GM18499 (cell line): ENCODE results near the gene SBK2.
"Not testable (repeated sequence)": the region's sequence is repeated elsewhere in the genome, so short reads cannot be mapped to it uniquely, and the experiment has no call there.

ENCODE experiments used
- ATAC-seq: cut with Tn5 transposase; IDR thresholded peaks from one replicate; pipeline ENCODE4 v1.9.1; 2021; ENCODE audit warnings: moderate number of reproducible peaks; ENCODE audit not compliant: insufficient read depth, unreplicated experiment

The SBK2 gene

DNA sequence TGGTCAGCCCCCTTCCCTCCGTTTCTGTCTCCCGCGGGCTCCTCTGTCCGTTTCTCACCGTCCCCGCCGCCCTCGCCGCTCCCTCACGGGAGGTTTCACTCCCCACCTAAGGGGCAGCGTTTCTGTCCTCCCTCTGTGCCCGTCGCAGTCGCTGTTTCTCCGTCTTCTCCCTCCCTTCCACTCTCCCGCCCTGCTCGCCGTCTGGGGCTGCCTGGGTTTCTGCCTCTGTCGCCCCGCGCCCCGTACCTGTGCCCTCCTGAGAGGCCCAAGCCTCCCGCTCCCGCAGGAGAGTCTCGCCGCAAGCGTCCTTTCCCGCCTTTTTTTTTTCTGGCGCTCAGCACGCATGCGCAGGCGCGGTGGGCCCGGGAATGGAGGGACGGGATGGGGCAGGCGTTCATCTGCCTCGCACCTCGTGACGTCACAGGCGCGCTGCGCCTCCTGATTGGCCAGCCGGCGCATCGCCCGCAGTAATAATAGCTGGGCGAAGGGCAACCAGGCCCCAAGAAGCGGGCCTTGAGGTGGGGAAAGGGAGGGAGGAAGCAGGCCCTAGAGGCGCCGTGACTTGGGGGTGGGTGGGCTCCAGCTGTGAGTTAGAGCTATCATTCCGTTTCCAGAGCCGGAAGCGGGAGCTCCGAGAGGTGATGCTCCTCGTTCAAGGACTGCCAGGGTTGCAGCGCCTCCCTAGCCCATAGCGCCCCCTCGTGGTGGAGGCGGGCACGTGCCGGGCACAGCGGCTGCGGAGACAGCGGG is 33.3 kb downstream of the SBK2 start:
- ATAC-seq, result no peak

DNA sequence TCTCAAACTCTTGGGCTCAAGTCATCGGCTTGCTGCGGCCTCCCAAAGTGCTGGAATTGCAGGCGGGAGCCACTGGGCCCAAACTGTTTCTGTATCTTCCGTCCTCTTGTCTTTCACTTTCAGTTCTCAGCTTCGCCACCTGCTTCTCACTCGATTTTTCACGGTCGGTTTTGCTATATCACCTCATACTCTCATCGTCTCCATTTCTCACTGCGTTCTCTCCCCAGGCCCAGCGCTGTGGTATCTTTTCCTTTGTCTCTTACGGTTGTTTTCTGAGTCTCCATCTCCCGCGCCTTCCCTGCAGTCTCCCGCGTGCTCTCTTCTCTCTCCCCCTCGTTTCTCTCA is 33.8 kb downstream of the SBK2 start:
- ATAC-seq, result no peak

DNA sequence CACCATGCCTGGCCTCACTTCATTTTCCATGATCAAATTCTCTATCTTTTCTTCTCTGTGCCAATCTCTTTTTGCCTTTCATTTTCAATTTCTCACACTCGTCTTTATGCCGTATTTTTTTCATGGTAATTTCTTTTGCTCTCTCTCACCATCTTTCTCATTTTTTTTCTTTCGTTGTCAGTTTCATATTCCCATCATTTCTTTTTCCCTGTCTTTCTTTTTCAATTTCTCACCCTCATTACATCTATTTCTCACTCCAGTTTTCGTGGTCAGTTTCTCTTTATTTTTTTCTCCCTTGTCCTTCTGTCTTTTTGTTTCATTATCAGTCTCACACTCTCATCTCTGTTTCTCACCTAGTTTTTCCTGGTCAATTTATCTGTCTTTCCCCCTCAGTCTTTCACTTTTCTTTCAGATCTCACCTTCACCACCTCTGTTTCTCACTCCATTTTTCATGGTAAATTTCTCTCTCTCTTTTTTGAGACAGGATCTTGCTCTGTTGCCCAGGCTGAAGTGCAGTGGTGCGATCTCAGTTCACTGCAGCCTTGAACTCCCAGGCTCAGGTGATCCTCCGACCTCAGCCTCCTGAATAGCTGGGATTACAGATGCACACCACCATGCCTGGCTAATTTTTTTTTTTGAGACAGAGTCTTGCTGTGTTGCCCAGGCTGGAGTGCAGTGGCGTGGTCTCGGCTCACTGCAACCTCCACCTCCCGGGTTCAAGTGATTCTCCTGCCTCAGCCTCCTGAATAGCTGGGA is 34.6 kb downstream of the SBK2 start:
- no peak for ATAC-seq

DNA sequence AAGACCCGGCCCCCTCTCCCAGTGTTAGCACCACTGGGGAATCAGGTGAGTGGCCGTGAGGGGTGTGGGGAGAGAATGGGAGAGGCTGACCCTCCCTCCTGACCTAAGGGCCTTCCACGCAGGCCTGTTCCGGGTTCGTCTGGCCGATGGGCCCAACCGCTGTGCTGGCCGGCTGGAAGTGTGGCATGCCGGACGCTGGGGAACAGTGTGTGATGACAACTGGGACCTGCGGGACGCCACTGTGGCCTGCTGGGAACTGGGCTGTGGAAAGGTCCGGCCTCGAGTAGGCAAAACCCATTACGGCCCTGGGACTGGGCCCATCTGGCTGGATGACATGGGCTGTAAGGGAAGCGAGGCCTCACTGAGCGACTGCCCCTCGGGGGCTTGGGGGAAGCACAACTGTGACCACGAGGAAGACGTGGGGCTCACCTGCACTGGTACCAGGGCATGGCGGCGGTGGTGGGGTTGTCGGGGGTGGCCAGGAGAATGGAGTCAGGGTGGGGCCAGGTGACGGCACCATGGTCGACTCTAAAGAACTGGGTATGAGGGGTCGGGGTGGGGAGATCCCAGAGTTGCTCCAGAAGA is 36.5 kb downstream of the SBK2 start:
- no peak for ATAC-seq

DNA sequence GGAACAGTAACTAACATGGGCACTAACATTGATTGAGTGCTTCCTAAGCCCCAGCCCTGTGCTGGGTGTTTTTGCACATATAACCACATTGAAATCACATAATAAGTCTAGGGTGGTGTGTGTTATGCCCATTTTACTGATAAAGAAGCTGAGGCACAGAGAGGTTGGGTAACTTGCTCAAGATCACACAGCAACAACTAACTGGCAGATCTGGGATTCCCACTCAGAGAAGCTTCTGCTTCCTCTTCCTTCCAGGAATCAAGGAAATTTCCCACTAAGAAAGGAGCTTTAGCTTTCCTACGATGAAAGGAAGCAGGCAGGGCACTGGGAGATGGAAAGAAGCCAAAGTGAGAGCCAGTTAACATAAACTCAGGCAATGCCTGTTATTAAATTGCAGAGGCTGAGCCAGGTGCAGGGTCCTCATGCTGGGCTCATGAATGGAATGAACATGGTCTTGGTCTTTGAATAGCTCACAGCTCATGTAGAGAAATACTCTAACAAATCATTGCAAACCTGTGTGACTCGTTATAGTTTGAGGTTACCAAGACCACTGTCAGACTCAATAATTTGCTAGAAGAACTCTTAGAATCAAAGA is 38.6 kb downstream of the SBK2 start:
- no peak for ATAC-seq

DNA sequence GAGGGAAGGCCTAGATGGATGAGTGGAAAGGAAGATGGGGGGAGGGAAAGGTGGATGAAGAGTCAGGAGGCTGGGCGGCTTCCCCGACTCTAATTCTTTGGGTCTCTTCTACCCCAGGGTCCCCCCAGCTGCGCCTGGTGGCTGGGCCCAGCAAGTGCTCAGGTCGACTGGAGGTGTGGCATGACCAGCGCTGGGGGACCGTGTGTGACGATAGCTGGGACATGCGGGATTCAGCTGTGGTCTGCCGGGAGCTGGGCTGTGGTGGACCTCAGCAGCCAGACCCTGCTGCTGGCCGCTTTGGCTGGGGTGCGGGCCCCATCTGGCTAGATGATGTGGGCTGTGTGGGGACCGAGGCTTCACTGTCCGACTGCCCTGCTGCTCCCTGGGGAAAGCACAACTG is 39.2 kb downstream of the SBK2 start:
- no peak for ATAC-seq

DNA sequence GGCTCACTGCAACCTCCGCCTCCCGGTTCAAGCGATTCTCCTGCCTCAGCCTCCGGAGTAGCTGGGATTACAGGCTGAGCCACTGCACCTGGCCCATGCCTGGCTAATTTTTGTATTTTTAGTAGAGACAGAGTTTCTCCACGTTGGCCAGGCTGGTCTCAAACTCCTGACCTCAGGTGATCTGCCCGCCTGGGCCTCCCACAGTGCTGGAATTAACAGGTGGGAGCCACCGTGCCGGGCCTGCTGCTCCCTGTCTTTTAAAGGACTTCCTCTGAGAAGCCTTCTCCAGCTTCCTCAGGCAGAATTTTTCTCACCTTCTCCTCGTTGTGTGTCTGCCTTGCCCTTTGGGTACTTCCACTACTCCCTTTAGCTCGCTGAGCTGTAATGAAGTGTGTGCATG is 40.1 kb downstream of the SBK2 start:
- not testable (repeated sequence) for ATAC-seq

DNA sequence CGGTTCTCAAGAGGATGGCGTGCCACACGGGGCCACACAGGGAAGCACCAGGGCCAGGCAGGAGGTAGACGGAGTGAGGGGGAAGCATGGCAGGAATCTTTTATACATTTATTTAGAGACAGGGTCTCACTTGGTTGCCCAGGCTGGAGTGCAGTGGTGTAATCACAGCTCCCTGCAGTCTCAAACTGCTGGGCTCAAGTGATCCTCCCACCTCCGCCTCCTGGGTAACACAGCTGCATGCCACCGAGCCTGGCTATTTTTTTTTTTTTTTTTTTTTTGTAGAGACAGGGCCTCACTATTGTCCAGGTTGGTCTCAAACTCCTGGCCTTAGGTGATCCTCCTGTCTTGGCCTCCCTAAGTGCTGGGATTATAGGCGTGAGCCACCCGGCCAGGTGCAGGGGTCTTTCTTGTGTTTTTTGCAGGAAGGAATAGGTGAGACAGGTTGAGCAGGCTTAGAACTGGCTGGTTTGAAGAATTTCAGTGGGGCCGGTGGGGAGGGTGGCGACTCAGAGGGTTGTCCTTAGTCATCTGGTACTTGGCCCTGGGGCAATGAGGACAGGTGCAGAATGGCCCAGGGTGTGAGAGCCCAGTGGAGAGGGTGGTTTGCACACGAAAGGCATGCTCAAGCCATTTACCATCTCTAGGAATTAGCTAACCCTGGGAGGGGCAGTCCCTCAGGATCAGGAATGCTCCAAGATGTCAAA is 41.1 kb downstream of the SBK2 start:
- ATAC-seq, result no peak

DNA sequence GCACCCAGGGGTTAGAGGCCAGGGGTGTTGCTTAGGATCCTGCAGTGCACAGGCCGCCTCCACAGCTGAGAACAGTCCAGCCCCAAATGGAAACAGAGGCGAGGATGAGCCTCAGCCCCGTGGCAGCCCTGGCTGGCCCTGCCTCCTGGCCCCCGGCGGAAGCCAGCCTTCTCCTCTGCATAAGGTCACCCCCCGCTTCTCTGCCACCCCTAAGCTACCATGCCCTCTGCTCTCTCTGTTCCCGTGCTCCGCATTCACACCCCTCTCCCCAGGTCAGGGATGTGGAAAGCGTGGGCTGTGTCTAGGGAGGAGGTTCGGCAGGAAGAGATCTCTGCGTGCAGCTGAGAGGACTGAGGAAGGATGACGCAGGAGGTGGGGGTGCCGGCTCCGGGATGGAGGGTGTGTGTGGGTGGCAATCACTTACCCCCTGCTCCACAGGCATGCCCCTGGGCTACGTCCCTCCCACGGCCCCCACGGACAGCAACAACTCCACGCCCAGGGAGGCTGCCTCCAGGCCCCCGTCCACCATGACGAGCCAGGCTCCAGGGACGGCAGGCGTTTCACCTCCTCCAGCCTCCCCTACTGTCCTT is 42.7 kb downstream of the SBK2 start:
- ATAC-seq, result no peak

DNA sequence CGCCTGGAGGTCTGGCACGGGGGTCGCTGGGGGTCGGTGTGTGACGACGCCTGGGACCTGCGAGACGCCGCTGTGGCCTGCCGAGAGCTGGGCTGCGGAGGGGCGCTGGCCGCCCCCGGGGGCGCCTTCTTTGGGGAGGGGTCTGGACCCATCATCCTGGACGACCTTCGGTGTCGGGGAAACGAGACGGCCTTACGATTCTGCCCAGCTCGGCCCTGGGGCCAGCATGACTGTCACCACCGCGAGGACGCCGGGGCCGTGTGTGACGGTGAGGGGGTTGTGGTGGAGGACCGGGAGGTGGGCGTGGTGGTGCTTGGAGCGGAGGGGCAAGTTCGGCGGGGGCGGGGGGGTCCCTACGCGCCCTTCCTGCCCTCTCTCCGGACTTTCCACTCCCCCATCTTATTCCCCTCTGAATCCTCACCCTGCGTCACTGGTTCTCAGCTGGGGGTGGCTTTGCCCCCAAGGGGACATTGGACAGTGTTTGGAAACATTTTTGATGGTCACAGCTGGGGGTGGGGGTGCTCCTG is 43.2 kb downstream of the SBK2 start:
- no peak for ATAC-seq

DNA sequence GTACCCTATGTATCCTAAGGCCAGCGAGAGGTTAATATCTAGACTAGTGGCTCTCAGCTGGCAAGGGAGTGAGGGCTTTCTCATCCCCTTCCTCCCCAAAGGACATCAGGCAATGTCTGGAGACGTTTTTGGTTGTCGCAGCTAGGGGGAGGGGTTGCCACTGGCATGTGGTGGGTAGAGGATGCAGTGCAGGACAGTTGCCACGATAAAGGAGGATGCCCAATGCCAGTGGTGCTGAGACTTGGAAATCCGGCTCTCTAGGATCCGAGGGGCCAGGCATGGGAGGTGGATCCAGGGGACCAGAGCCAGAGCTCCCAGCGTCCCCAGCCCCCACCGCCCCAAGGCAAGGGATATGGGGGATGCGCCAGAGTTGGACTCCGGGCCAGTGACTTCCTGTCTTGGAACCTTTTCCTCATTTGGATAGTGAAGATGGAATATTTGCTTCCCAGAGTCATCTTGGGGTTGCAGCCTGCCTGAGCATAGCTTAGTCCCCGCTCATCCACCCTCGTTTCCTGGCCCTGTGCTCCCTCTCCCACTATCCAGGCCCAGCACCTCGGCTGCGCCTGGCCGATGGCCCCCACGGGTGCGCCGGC is 43.8 kb downstream of the SBK2 start:
- no peak for ATAC-seq

DNA sequence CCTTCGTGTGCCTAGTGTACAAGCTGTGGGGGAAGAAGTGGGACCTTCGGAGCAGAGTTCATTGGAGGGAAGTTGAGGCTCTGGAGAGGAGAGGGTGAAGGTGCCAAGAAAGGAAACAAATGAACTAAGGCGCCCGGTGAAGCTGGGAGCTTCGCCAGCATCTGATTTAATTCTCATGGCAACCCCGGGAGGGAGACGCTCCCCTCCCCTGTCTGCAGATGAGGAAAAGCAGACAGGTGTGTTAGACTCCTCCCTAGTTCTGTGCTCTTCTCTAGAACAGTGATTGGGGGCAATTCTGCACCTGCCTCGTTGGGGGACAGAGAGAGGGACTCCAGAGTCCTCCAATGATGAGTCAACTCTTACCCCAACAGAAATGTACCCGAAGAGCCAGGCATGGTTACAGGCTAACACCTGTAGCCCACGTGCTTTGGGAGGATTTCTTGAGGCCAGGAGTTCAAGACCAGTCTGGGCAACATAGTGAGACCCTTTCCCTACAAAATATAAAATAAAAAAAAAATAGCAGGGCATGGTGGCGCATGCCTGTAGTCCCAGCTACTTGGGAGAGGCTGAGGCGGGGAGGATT is 44.5 kb downstream of the SBK2 start:
- ATAC-seq, result no peak

DNA sequence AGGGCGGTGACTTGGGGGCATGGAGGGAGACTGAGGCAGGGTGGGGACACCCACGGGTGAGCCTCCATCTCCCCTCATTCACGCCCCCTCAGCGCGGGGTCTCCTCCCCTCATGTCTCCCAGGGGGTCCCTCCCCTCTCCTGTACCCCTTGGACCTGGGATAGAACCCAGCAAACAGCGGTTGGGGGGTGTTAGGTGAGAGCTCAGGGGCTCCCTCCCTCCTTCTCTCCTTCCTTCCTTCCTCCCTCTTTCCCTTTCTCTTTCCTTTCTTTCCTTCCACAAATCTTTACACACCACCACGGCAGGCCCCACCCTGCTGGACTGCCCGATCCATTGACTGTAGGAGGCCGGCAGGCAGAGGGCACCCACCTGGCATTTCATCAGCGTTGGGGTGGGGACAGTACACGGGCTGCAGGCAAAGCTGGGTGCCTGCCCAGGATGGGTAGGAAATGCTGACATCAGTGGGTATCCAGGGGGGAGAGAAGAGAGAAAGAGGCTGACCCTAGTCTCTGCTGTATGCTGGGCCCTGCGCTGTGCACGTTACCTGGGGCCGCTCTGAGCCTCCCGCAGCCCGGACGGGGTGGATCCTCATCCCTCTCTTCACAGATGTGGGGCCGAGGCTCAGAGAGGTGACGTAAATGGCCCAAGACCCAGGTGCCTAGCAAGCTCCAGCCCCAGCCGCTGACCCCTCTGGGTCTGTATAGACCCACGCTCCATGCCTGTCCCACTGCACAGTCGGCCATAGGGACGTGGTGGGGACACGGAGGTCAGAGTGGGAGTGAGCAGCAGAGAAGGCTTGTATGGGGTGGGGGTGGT is 45.2 kb downstream of the SBK2 start:
- ATAC-seq, result no peak

DNA sequence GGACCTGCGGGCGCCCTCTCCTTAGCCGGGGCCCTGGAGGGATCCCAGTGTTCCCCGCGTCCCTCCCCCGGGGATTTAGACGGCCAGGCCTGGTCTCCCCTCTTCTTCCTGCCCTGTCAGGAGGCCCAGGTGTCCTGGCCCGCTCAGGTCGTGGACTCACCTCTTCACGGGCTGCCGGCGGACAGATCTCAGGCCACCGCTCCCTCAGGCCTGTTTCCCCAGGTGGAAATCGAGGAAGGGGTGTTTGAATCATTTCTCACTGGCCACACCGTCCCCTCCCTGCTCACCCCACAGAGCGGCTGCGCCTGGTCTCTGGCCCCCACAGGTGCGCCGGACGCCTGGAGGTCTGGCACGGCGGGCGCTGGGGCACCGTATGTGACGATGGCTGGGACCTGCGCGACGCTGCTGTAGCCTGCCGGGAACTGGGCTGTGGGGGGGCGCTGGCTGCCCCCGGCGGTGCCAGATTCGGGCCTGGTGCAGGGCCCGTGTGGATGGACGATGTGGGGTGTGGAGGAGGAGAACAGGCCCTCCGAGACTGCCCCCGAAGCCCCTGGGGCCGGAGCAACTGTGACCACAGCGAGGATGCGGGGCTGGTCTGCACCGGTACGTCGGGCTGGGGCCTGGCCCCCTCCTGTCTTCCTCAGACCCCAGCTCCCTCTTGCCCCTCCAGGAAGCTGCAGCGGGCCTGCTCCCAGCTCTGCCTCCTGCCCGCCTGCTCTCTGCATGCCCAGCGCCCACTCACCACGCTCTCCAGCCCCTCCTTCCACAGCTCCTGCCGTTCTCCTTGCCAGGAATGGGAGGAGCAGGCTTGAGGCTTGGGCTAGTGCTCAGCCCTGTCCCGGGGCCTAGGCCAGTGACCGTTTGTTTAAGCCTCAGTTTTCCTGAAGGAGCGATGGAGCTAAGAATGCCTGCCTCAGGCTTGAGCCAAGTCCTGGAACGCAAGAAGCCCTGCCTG is 46.2 kb downstream of the SBK2 start:
- no peak for ATAC-seq

DNA sequence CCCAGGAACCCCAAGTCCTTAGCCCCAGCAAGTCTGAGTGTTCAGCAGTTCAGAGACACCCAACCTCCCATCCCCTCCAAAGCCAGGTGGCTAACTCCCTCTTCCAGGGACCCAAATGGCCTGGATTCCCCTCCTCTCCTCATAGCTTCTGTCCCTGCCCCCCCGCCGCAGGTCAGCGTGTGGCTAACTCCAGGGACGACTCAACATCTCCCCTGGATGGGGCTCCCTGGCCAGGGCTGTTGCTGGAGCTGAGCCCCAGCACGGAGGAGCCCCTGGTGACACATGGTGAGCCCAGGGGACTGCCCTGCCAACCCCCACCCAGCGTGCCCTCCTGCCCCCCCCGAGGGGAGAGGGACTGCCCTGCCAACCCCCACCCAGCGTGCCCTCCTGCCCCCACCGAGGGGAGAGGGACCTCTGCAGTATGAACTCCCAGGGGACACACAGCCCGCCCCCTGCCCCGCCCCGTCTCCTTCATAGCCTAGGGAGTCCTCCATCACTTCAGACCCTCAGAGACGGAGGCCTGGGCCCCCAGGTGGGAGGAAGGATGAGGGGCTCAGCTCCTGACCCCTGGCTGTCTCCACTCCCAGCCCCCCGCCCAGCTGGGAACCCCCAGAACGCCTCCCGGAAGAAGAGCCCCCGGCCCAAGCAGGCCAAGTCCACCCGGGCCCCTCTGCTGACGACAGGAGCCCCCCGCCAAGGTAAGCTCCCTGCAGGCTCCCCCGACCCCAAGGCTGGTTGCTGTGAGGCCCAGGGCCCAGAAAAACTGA is 47.0 kb downstream of the SBK2 start:
- ATAC-seq, result no peak

DNA sequence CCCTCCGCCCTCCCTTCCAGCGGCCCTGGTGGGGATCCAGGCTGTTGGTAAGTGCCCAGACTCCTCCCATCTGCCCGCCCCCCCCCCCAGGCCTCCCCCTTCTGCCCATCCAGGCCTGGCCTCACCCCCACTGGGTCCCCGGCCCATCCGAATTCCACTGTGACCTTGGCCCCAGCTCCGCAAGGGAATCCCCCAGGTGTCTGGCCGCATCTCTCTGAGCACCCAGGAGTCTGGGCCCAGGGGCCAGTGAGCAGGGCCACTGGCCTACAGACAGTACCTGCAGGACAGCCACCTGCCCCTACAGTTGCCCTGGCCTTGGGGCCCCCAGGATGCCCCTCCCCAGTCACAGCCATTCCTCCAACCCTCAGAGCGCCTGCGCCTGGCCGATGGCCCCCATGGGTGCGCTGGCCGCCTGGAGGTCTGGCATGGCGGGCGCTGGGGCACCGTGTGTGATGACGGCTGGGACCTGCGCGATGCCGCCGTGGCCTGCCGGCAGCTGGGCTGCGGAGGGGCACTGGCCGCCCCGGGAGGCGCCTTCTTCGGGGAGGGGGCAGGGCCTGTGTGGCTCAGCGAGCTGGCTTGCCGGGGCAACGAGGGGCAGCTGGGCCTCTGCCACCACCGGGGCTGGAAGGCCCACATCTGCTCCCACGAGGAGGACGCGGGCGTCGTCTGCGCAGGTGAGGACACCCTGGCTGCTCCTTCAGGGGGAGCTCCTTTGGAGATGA is 47.8 kb downstream of the SBK2 start:
- ATAC-seq, result no peak
